GM12878 (cell line): ENCODE results near the gene KRT80. TPM values are rescaled to one million over a fixed set of nuclear protein-coding genes. Genes with fewer than 3 reads are reported as not detected.

Experiments
- ATAC-seq: fragments of 200-7000 bp; cut with Tn5 transposase; 3 replicates; pipeline ENCODE4 v1.9.1; 2020; ENCODE audit warnings: mild to moderate bottlenecking, moderate library complexity
- BruUV-seq: library from RNA; stranded (reverse); fragments of 400-500 nt; replicated peaks from 2 replicates; lab custom pipeline; 2021; lab: Mats Ljungman, UMichigan
- CTCF ChIA-PET: fragments of 300-600 bp; sonication (Branson Sonifier 250); formaldehyde crosslinking; extraction: SDS; loops from one replicate; lab custom pipeline; 2021; ENCODE audit warnings: inconsistent platforms; lab: Yijun Ruan, JAX
- POLR2A ChIA-PET: fragments of 350-600 bp; formaldehyde crosslinking; extraction: SDS; loops from one replicate; lab custom pipeline; 2021; ENCODE audit warnings: inconsistent platforms; lab: Charles Lee
- RAD21 ChIA-PET: fragments of 300-600 bp; sonication (Branson Sonifier 250); formaldehyde crosslinking; loops from one replicate; lab custom pipeline; 2023; ENCODE audit warnings: antibody characterized with exemption; ENCODE audit not compliant: unreplicated experiment; lab: Charles Lee
- SMC1A ChIA-PET: fragments of 300-600 bp; sonication (Branson Sonifier 250); formaldehyde crosslinking; loops from one replicate; lab custom pipeline; 2023; ENCODE audit not compliant: unreplicated experiment, uncharacterized antibody; lab: Charles Lee
- DNase-seq: peaks from one replicate; pipeline ENCODE4 v3.0.0-alpha.2; 2011; ENCODE audit warnings: low read depth, low spot score
- FAIRE-seq: peaks from 3 replicates; lab custom pipeline; 2011; peaks lifted over from hg19 to GRCh38; lab: Jason Lieb, UNC
- H2AFZ ChIP-seq: 2 replicates; pipeline ENCODE4 v1.6.0; 2011; ENCODE audit warnings: low read depth, low read length, control low read depth; ENCODE audit not compliant: control insufficient read depth
- H3K27ac ChIP-seq: 2 replicates; pipeline ENCODE4 v1.5.1; 2011; ENCODE audit warnings: control low read depth; ENCODE audit not compliant: control insufficient read depth, insufficient read depth
- H3K27me3 ChIP-seq, 2 experiments: replicated peaks in 1 of 2; 2 replicates each; pipeline versions ENCODE4 v1.6.0 to v1.6.1; 2011; ENCODE audit warnings: low read length in 1 of 2; ENCODE audit not compliant: control insufficient read depth in 2 of 2, insufficient read depth in 2 of 2
- H3K36me3 ChIP-seq, 2 experiments: 2 replicates each; pipeline ENCODE4 v1.5.1; 2011; ENCODE audit warnings: low read length in 1 of 2; ENCODE audit not compliant: control insufficient read depth in 2 of 2, insufficient read depth in 2 of 2
- H3K4me1 ChIP-seq: 2 replicates; pipeline ENCODE4 v1.6.1; 2011; ENCODE audit warnings: mild to moderate bottlenecking, low read length, moderate library complexity, mixed read lengths; ENCODE audit not compliant: control insufficient read depth, insufficient read depth
- H3K4me2 ChIP-seq: 2 replicates; pipeline ENCODE4 v1.6.0; 2011; ENCODE audit warnings: control low read depth; ENCODE audit not compliant: control insufficient read depth, insufficient read depth
- H3K4me3 ChIP-seq: fragments of 200-600 bp; sonication (generic); 2 replicates; pipeline ENCODE4 v1.5.1; 2016
- H3K79me2 ChIP-seq: 2 replicates; pipeline ENCODE4 v1.6.0; 2011; ENCODE audit warnings: low read length; ENCODE audit not compliant: control insufficient read depth, insufficient read depth
- H3K9ac ChIP-seq: 2 replicates; pipeline ENCODE4 v1.8.0; 2011; ENCODE audit warnings: low read length, control low read depth, mixed read lengths; ENCODE audit not compliant: control insufficient read depth, insufficient read depth
- H3K9me3 ChIP-seq: replicated peaks from 3 replicates; pipeline ENCODE4 v1.5.1; 2011; ENCODE audit warnings: mild to moderate bottlenecking, low read length; ENCODE audit not compliant: control insufficient read depth, insufficient read depth
- H4K20me1 ChIP-seq: 2 replicates; pipeline ENCODE4 v1.6.0; 2011; ENCODE audit not compliant: control insufficient read depth, insufficient read depth
- CHD2 ChIP-seq: IDR thresholded peaks from 2 replicates; pipeline ENCODE4 v1.6.1; 2011; ENCODE audit warnings: low read depth, low read length, improper control_type of control experiment, borderline replicate concordance
- HCFC1 ChIP-seq: fragments of 150-350 bp; IDR thresholded peaks from 2 replicates; pipeline ENCODE4 v1.6.1; 2014; ENCODE audit warnings: low read length
- SPI1 ChIP-seq: IDR thresholded peaks from 2 replicates; pipeline ENCODE4 v1.6.1; 2011; ENCODE audit warnings: low read depth, mild to moderate bottlenecking, low read length, moderate library complexity, borderline replicate concordance; ENCODE audit not compliant: insufficient read depth
- STAT3 ChIP-seq: IDR thresholded peaks from 2 replicates; pipeline ENCODE4 v1.6.1; 2011; ENCODE audit warnings: low read depth, low read length, improper control_type of control experiment
- SUZ12 ChIP-seq: fragments of 200-600 bp; sonication (generic); IDR thresholded peaks from one replicate; pipeline ENCODE4 v1.6.1; 2018; ENCODE audit warnings: antibody characterized with exemption, mild to moderate bottlenecking; ENCODE audit not compliant: unreplicated experiment
- TCF3 ChIP-seq: IDR thresholded peaks from 2 replicates; pipeline ENCODE4 v1.6.1; 2012; ENCODE audit warnings: low read depth, mild to moderate bottlenecking, low read length, borderline replicate concordance; ENCODE audit not compliant: insufficient read depth
- ZNF217 ChIP-seq: fragments of 450-650 bp; IDR thresholded peaks from 2 replicates; pipeline ENCODE4 v1.6.1; 2017; ENCODE audit warnings: antibody characterized with exemption, mild to moderate bottlenecking
- ZNF687 ChIP-seq: fragments of 450-650 bp; IDR thresholded peaks from 2 replicates; pipeline ENCODE4 v1.6.1; 2017; ENCODE audit warnings: mild to moderate bottlenecking, moderate library complexity
- ZZZ3 ChIP-seq: IDR thresholded peaks from 2 replicates; pipeline ENCODE4 v1.6.1; 2011; ENCODE audit warnings: low read depth; ENCODE audit not compliant: control insufficient read depth, insufficient read length
- WGBS: methylation state at CpG from one replicate; pipeline ENCODE4 v1.1.6; 2016; ENCODE audit warnings: low lambda C conversion rate; ENCODE audit not compliant: insufficient replicate concordance, insufficient coverage; ENCODE audit errors: missing lambda C conversion rate; 5-methylcytosine and 5-hydroxymethylcytosine counted together
- in situ Hi-C: fragments of 300-500 bp; cut with MboI; formaldehyde crosslinking; loops from 9 replicates; pipeline ENCODE4 v1.14.3; 2018; ENCODE audit warnings: mixed read lengths
- intact Hi-C: fragments of 100-400 bp; cut with micrococcal nuclease; formaldehyde crosslinking; loops from one replicate; pipeline ENCODE4 v1.14.2; 2022; ENCODE audit not compliant: unreplicated experiment
- polyA plus RNA-seq, 11 experiments: library from polyadenylated mRNA; depleted of rRNA in 4 of 11; unstranded in 6 of 11; stranded (reverse) in 5 of 11; fragments of >200 nt; fragmentation: Nextera tagmentation in 4 of 11; fragmentation: Illumina TruSeq in 1 of 11; extraction: Ambion mirVana in 4 of 11; extraction: Trizol in 1 of 11; gene quantifications; 1 replicate in 1 of 11; 2 replicates in 10 of 11; pipeline versions ENCODE4 v1.2.1 to v1.2.3, GENCODE V29; 2011 to 2016; ENCODE audit warnings: inconsistent platforms in 2 of 11, missing spikeins in 2 of 11, low read depth in 1 of 11
- total RNA-seq, 4 experiments: library from RNA; depleted of rRNA in 3 of 4; stranded (reverse); fragments of >200 nt in 3 of 4; fragmentation: Illumina TruSeq in 1 of 4; extraction: Trizol in 1 of 4; gene quantifications; 2 replicates each; pipeline versions ENCODE4 v1.2.1 to v1.2.3, GENCODE V29; 2013 to 2021

The KRT80 gene
- total and polyA plus RNA-seq, 10 of the 15 experiments (the other 5 are each of a cell fraction or from before 2014, with no cell fraction given): 0.01 TPM; not detected in 9

GRCh38 chr12:52184813-52185212 lies 7.0 kb downstream of the KRT80 start:
- Histone ChIP-seq H3K4me2 (no peak overlapping the region), H3K27me3 (no peaks in the 10 kb centered on the region; a peak in 1 of 4 replicates), H4K20me1 (no peaks in the 10 kb centered on the region), H3K4me1 (no peaks in the 10 kb centered on the region), H3K36me3 (no peaks in the 10 kb centered on the region), H3K79me2 (no peaks in the 10 kb centered on the region), H3K27ac (no peak overlapping the region), H3K9me3 (no peaks in the 10 kb centered on the region), H3K9ac (no peak overlapping the region), H3K4me3 (no peak overlapping the region), H2AFZ (no peak overlapping the region)
- no peak for FAIRE-seq
- TF ChIP-seq SPI1 (no peak), STAT3 (no peak), ZNF687 (no peak), ZZZ3 (no peak), SUZ12 (no peak), CHD2 (no peak), HCFC1 (no peak), ZNF217 (no peak), TCF3 (no peak)
- ChIA-PET POLR2A (no interaction called here), CTCF (no interaction called here), RAD21 (no interaction called here), SMC1A (no interaction called here)
- BruUV-seq: no TSS peak
- DNase-seq: no peak
- ATAC-seq: no peak
- in situ Hi-C loops (no loop called here), intact Hi-C loops (no loop called here)
- 24% methylated on average over 6 of the region's 6 CpGs for WGBS
